GM10266 (cell line): ENCODE results near the gene TRAFD1.

Experiments
- DNase-seq: peaks from one replicate; pipeline ENCODE4 v3.0.0; 2012; ENCODE audit errors: extremely low spot score
- CTCF ChIP-seq: IDR thresholded peaks from 2 replicates; pipeline ENCODE4 v1.5.1; 2012; ENCODE audit warnings: mild to moderate bottlenecking, low read depth; ENCODE audit not compliant: control insufficient read depth, insufficient read depth; ENCODE audit errors: missing control alignments

The TRAFD1 gene

GRCh38 chr12:112163471-112163991 is 38.2 kb downstream of the TRAFD1 start:
- DNase-seq = no peak
- no peak for TF ChIP-seq CTCF

- no peak for TF ChIP-seq CTCF
- no peak for DNase-seq
These were observed 38.8 kb downstream of the TRAFD1 start for GRCh38 chr12:112164011-112164660.

GRCh38 chr12:112165624-112166023 is 40.3 kb downstream of the TRAFD1 start:
- no peak for DNase-seq
- TF ChIP-seq CTCF = no peak

- no peak for DNase-seq
- TF ChIP-seq CTCF = no peak
These were observed 41.0 kb downstream of the TRAFD1 start for GRCh38 chr12:112166051-112167015.

- no peak for TF ChIP-seq CTCF
- no peak for DNase-seq
These were observed 41.7 kb downstream of the TRAFD1 start for GRCh38 chr12:112167031-112167461.

- no peak for TF ChIP-seq CTCF
- no peak for DNase-seq
These were observed 42.6 kb downstream of the TRAFD1 start for GRCh38 chr12:112167718-112168525.
